Esophagus muscularis mucosa (tissue), 4 donors: ENCODE measurements around the gene ZCCHC17. TPM values are rescaled to one million over a fixed set of nuclear protein-coding genes. Genes with fewer than 3 reads are reported as not detected.
A peak's percentile ranks its signal among the peaks of the same experiment; 100 is the strongest.

Source experiments
- DNase-seq: peaks from one replicate; pipeline ENCODE4 v3.0.0-alpha.2; 2017; ENCODE audit errors: extremely low spot score
- H3K27ac ChIP-seq, 4 donors: fragments of 200-600 bp; sonication (generic); replicated peaks in 1 of 4; 1 replicate in 3 of 4; 2 replicates in 1 of 4; pipeline ENCODE4 v1.5.1; 2016 to 2019; ENCODE audit warnings: mild to moderate bottlenecking in 1 of 4
- H3K27me3 ChIP-seq, 4 donors: fragments of 200-600 bp; sonication (generic); one replicate each; pipeline versions ENCODE4 v1.5.1 to v1.6.0; 2016 to 2019
- H3K36me3 ChIP-seq, 4 donors: fragments of 200-600 bp; sonication (generic); one replicate each; pipeline ENCODE4 v1.5.1; 2016 to 2019
- H3K4me1 ChIP-seq, 4 donors: fragments of 200-600 bp; sonication (generic); one replicate each; pipeline ENCODE4 v1.5.1; 2016 to 2019
- H3K4me3 ChIP-seq, 4 donors: fragments of 200-600 bp; sonication (generic); 1 replicate in 2 of 4; 2 replicates in 2 of 4; pipeline ENCODE4 v1.5.1; 2016 to 2019; ENCODE audit warnings: mild to moderate bottlenecking in 4 of 4, moderate library complexity in 1 of 4
- H3K9me3 ChIP-seq, 4 donors: fragments of 200-600 bp; sonication (generic); 1 replicate in 3 of 4; 2 replicates in 1 of 4; pipeline ENCODE4 v1.5.1; 2016 to 2019
- CTCF ChIP-seq, 3 experiments: fragments of 200-600 bp in 2 of 3; fragments of 450-650 bp in 1 of 3; sonication (generic) in 2 of 3; IDR thresholded peaks; one replicate each; pipeline ENCODE4 v1.5.1; 2017 to 2019; ENCODE audit warnings: antibody characterized with exemption in 3 of 3, mild to moderate bottlenecking in 2 of 3, moderate library complexity in 1 of 3
- EP300 ChIP-seq: sonication (generic); formaldehyde crosslinking; IDR thresholded peaks from one replicate; pipeline ENCODE4 v1.6.1; 2017; ENCODE audit warnings: antibody characterized with exemption
- POLR2A ChIP-seq: fragments of 450-650 bp; IDR thresholded peaks from one replicate; pipeline ENCODE4 v1.6.1; 2017; ENCODE audit warnings: antibody characterized with exemption, moderate library complexity, mild to moderate bottlenecking, low read depth
- POLR2AphosphoS5 ChIP-seq, 2 donors: sonication (generic); formaldehyde crosslinking; IDR thresholded peaks; one replicate each; pipeline ENCODE4 v1.6.1; 2017; ENCODE audit warnings: antibody characterized with exemption in 2 of 2
- WGBS: methylation state at CpG from one replicate; pipeline ENCODE4 v1.1.5; 2018; 5-methylcytosine and 5-hydroxymethylcytosine counted together
- intact Hi-C: fragments of 100-400 bp; cut with DNase I; formaldehyde crosslinking; loops from one replicate; pipeline ENCODE4 v1.15.1; 2023
- total RNA-seq, 4 donors: library from RNA; depleted of rRNA; stranded (reverse); fragments of >200 nt; gene quantifications; one replicate each; pipeline versions ENCODE4 v1.1.0 to v1.2.1, GENCODE V29; 2016

ZCCHC17 gene
- total RNA-seq, 4 donors from 2014 or later = 20.9 to 29.6 (median 26.1) TPM

- peaks cover 0 to 25% (median 4%) of the 10 kb centered on the region in 4 donors for H3K27me3 ChIP-seq
- DNase-seq = no peak
- no peaks in the 10 kb centered on the region for H3K36me3 ChIP-seq
- intact Hi-C loops = no loop called here
- WGBS = 2% methylated on average over 7 of the region's 54 CpGs
- peak overlapping the region in 3 of 4 donors; percentile 25 to 62 (median 54) for H3K27ac ChIP-seq
- H3K4me3 ChIP-seq = peak overlapping the region; percentile 68 to 73 (median 70)
- peaks cover 11 to 21% (median 19%) of the 10 kb centered on the region in 4 donors for H3K4me1 ChIP-seq
- no peaks in the 10 kb centered on the region for H3K9me3 ChIP-seq
- TF ChIP-seq CTCF (IDR thresholded peaks at IDR 0.05) = no peak
- TF ChIP-seq POLR2A = no peak
- TF ChIP-seq POLR2AphosphoS5 (IDR thresholded peaks at IDR 0.05) = no peak
- no peak for TF ChIP-seq EP300
Observed at GRCh38 chr1:31413405-31414001, 116.7 kb downstream of the ZCCHC17 start.

Other genes starting within 250 kb of the ZCCHC17 start
- gene PUM1, start 231.3 kb upstream of the ZCCHC17 start, total RNA-seq = 100 to 1,000 TPM in 1 of 4 donors, 10 to 100 TPM in 3; 71.7 to 112 (median 83.0) TPM
- gene NKAIN1, start 57.1 kb upstream of the ZCCHC17 start, total RNA-seq = not detected
- 10 to 100 TPM; 36.3 to 45.7 (median 40.6) TPM for gene SNRNP40, start 244 bp upstream of the ZCCHC17 start, total RNA-seq
- gene FABP3, start 76.0 kb downstream of the ZCCHC17 start, total RNA-seq = 10 to 100 TPM; 14.6 to 38.6 (median 29.8) TPM
- 1 to 10 TPM; 1.7 to 4.0 (median 2.8) TPM for gene SERINC2, start 116.2 kb downstream of the ZCCHC17 start, total RNA-seq